Measurements from ENCODE around the gene ATP6V0D1.
"Not testable (repeated sequence)": the region's sequence is repeated elsewhere in the genome, so short reads cannot be mapped to it uniquely, and the experiment has no call there.

ATP6V0D1 gene

GRCh38 chr16:67504031-67505021 lies 23.4 kb upstream of the ATP6V0D1 start:
- DNase-seq (ENCODE audit: low read depth in 1 of 2, low spot score in 1 of 2), result no peak

- no peak for DNase-seq (ENCODE audit: low read depth in 1 of 2, low spot score in 1 of 2)
Measured at GRCh38 chr16:67499106-67499505, 18.1 kb upstream of the ATP6V0D1 start.

- no peak for DNase-seq (ENCODE audit: low read depth in 1 of 2, low spot score in 1 of 2)
Measured at GRCh38 chr16:67490335-67491096, 9.6 kb upstream of the ATP6V0D1 start.

GRCh38 chr16:67489401-67490083 lies 8.6 kb upstream of the ATP6V0D1 start:
- DNase-seq (ENCODE audit: low read depth in 1 of 2, low spot score in 1 of 2), result no peak

- not testable (repeated sequence) for DNase-seq (ENCODE audit: low read depth in 1 of 2, low spot score in 1 of 2)
Measured at GRCh38 chr16:67487561-67487960, 6.6 kb upstream of the ATP6V0D1 start.

- DNase-seq (ENCODE audit: low read depth in 1 of 2, low spot score in 1 of 2), result no peak
Measured at GRCh38 chr16:67486805-67487204, 5.8 kb upstream of the ATP6V0D1 start.

GRCh38 chr16:67483731-67484525 lies 3.0 kb upstream of the ATP6V0D1 start:
- no peak for DNase-seq (ENCODE audit: low read depth in 1 of 2, low spot score in 1 of 2)

GRCh38 chr16:67483150-67483549 lies 2.2 kb upstream of the ATP6V0D1 start, which contains the start of gene AGRP:
AGRP (minus strand) TSS chr16:67483547; CDS start chr16:67483398, 149 bp downstream.
- DNase-seq (ENCODE audit: low read depth in 1 of 2, low spot score in 1 of 2), result no peak

GRCh38 chr16:67482233-67482924 lies 1.4 kb upstream of the ATP6V0D1 start:
- DNase-seq (ENCODE audit: low read depth in 1 of 2, low spot score in 1 of 2), result no peak

- DNase-seq (ENCODE audit: low read depth in 1 of 2, low spot score in 1 of 2), result peak in 1 of 2 donors; percentile 6
Measured at GRCh38 chr16:67481561-67482232, 740 bp upstream of the ATP6V0D1 start.

GRCh38 chr16:67477960-67478554 lies 2.9 kb downstream of the ATP6V0D1 start:
- no peak for DNase-seq (ENCODE audit: low read depth in 1 of 2, low spot score in 1 of 2)

GRCh38 chr16:67474551-67475455 lies 6.2 kb downstream of the ATP6V0D1 start:
- no peak for DNase-seq (ENCODE audit: low read depth in 1 of 2, low spot score in 1 of 2)

GRCh38 chr16:67471758-67472384 lies 9.1 kb downstream of the ATP6V0D1 start:
- no peak for DNase-seq (ENCODE audit: low read depth in 1 of 2, low spot score in 1 of 2)

- DNase-seq (ENCODE audit: low read depth in 1 of 2, low spot score in 1 of 2), result no peak
Measured at GRCh38 chr16:67470359-67470758, 10.6 kb downstream of the ATP6V0D1 start.

- DNase-seq (ENCODE audit: low read depth in 1 of 2, low spot score in 1 of 2), result no peak
Measured at GRCh38 chr16:67468731-67469130, 12.2 kb downstream of the ATP6V0D1 start.

GRCh38 chr16:67466581-67466980 lies 14.4 kb downstream of the ATP6V0D1 start:
- no peak for DNase-seq (ENCODE audit: low read depth in 1 of 2, low spot score in 1 of 2)

- DNase-seq (ENCODE audit: low read depth in 1 of 2, low spot score in 1 of 2), result no peak
Measured at GRCh38 chr16:67464565-67464964, 16.4 kb downstream of the ATP6V0D1 start.

Measured in activated T-helper 1 cell treated with anti-CD3 and anti-CD28 coated beads, Interleukin-2, amount 50 U/mL, for 16 hours (primary cell).